SH-SY5Y (cell line): ENCODE measurements around the gene PRRT1B.

Experiments used
- GATA2 ChIP-seq: IDR thresholded peaks from 2 replicates; pipeline ENCODE4 v1.6.1; 2011; ENCODE audit warnings: mild to moderate bottlenecking, low read depth, low read length
- GATA3 ChIP-seq: IDR thresholded peaks from 2 replicates; pipeline ENCODE4 v1.6.1; 2011; ENCODE audit warnings: low read depth, mild to moderate bottlenecking, low read length, moderate library complexity

GRCh38 chr9:131524665-131525315 lies 20.5 kb upstream of the PRRT1B start:
- no peak for TF ChIP-seq GATA3
- TF ChIP-seq GATA2, result no peak
